GM12892 (cell line): ENCODE data around the gene PLEKHA6.

Source experiments
- POLR2A ChIP-seq: IDR thresholded peaks from 2 replicates; pipeline ENCODE4 v1.6.1; 2011; ENCODE audit warnings: low read depth, low read length, control low read depth
- POLR2AphosphoS5 ChIP-seq: IDR thresholded peaks from 2 replicates; pipeline ENCODE4 v1.6.1; 2011; ENCODE audit warnings: low read depth, low read length, control low read depth
- TAF1 ChIP-seq: IDR thresholded peaks from 2 replicates; pipeline ENCODE4 v1.6.1; 2011; ENCODE audit warnings: low read depth, mild to moderate bottlenecking, control low read depth, low read length, borderline replicate concordance

DNA sequence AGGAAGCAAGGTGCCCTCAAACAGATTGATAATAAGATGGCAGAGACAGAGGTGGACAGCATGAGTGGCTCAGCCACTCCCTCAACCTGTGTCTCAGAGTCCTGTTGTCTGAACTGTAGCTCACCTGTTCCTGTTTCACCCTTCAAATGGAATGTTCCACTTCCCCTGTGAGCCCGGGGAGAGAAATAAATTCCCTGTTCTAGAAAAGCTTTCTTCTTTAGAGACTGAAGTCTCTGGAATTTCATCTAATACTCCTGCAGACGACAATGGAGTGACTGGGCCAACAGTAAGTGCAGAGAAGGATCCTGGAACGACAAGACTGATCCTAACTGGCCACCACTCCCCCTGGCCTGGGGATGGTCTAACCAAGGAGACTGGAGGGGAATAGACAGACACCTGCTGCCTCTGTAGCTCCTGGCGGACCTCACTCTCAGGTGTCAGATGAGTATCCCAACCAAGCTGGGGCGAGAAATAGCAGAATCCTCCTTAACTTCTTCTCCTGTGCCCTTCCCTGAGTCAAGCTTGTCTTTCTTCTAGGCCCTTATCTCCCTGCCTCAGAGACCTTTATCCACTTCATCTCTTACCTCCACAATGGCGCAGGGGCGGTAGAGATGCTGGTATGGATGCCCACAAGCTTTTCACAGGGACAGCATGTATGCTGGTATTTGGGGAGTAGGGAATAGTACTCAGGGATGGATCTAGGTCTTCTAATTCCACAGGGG, 45.4 kb downstream of the PLEKHA6 start:
- no peak for TF ChIP-seq POLR2A
- no peak for TF ChIP-seq TAF1
- no peak for TF ChIP-seq POLR2AphosphoS5
